HL-60 (cell line): ENCODE results near the gene ENOX1.

Source experiments
- GABPA ChIP-seq: IDR thresholded peaks from 2 replicates; pipeline ENCODE4 v1.6.1; 2012; ENCODE audit warnings: low read depth
- POLR2AphosphoS5 ChIP-seq: IDR thresholded peaks from 2 replicates; pipeline ENCODE4 v1.6.1; 2012; ENCODE audit warnings: low read depth
- TF ChIP-seq, protein P1 (sequence below): IDR thresholded peaks from one replicate; pipeline ENCODE4 v1.5.1; 2011; ENCODE audit warnings: low read length, control low read depth, inconsistent platforms; ENCODE audit not compliant: insufficient read depth

DNA sequence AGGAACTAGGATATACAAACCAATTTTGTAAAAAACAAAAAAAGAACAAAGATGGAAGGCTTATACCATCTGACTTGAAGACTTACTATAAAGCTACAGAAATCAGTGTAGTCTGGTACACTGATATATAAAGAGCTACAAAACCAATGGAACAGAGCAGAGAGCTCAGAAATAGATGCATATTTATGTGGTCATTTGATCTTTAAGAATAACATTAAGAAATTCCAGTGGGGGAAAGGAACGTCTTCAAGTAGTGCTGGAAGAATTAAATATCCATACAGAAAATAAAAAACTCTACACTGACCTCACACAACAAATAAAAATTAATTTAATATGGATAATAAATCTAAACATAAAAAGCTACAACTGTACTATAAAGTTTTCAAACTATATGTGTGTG is 317.0 kb downstream of the ENOX1 start:
- TF ChIP-seq, protein P1, sequence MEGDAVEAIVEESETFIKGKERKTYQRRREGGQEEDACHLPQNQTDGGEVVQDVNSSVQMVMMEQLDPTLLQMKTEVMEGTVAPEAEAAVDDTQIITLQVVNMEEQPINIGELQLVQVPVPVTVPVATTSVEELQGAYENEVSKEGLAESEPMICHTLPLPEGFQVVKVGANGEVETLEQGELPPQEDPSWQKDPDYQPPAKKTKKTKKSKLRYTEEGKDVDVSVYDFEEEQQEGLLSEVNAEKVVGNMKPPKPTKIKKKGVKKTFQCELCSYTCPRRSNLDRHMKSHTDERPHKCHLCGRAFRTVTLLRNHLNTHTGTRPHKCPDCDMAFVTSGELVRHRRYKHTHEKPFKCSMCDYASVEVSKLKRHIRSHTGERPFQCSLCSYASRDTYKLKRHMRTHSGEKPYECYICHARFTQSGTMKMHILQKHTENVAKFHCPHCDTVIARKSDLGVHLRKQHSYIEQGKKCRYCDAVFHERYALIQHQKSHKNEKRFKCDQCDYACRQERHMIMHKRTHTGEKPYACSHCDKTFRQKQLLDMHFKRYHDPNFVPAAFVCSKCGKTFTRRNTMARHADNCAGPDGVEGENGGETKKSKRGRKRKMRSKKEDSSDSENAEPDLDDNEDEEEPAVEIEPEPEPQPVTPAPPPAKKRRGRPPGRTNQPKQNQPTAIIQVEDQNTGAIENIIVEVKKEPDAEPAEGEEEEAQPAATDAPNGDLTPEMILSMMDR, result no peak
- TF ChIP-seq POLR2AphosphoS5 (no peak), GABPA (no peak)
